ENCODE measurements around the gene ZNF593. TPM values are rescaled to one million over a fixed set of nuclear protein-coding genes. Genes with fewer than 3 reads are reported as not detected.
A peak's percentile ranks its signal among the peaks of the same experiment; 100 is the strongest.

ZNF593 gene
- total and polyA plus RNA-seq, 2 of the 13 experiments (the other 11 are each of a cell fraction or from before 2014, with no cell fraction given), result 37.3 to 55.8 TPM

- TF ChIP-seq TCF7L2 (IDR thresholded peaks at IDR 0.05; ENCODE audit: low read depth, low read length) (no peak), ATF2 (CRISPR knock-in tag; IDR thresholded peaks at IDR 0.05) (no peak), FOXK2 (IDR thresholded peaks at IDR 0.05) (no peak), ZNF207 (IDR thresholded peaks at IDR 0.05; ENCODE audit: borderline replicate concordance) (no peak), ZNF138 (CRISPR knock-in tag; IDR thresholded peaks at IDR 0.05; ENCODE audit: low read depth) (no peak), ZNF260 (CRISPR knock-in tag; IDR thresholded peaks at IDR 0.05; ENCODE audit: borderline replicate concordance, low read depth) (no peak), FOXM1 (CRISPR knock-in tag; IDR thresholded peaks at IDR 0.05) (no peak), ZBTB7A (CRISPR knock-in tag; IDR thresholded peaks at IDR 0.05) (no peak), TRIM24 (CRISPR knock-in tag; IDR thresholded peaks at IDR 0.05) (no peak), RXRB (CRISPR knock-in tag; IDR thresholded peaks at IDR 0.05; ENCODE audit: borderline replicate concordance) (no peak), SALL2 (CRISPR knock-in tag; IDR thresholded peaks at IDR 0.05) (no peak), ZNF768 (CRISPR knock-in tag; IDR thresholded peaks at IDR 0.05) (peak; percentile 89), CEBPG (CRISPR knock-in tag; IDR thresholded peaks at IDR 0.05) (0 out of 2 replicates have a peak, but pooled peaks have one; percentile 33), GABPB1 (CRISPR knock-in tag; IDR thresholded peaks at IDR 0.05) (no peak; the same call in 1 of the 2 replicates), ZNF788 (CRISPR knock-in tag; IDR thresholded peaks at IDR 0.05; ENCODE audit: borderline replicate concordance) (no peak), ZSCAN9 (CRISPR knock-in tag; IDR thresholded peaks at IDR 0.05; ENCODE audit: borderline replicate concordance) (no peak), MAF1 (CRISPR knock-in tag; IDR thresholded peaks at IDR 0.05; ENCODE audit: borderline replicate concordance) (no peak), ZFP82 (CRISPR knock-in tag; IDR thresholded peaks at IDR 0.05; ENCODE audit: borderline replicate concordance) (no peak), ZNF354B (CRISPR knock-in tag; IDR thresholded peaks at IDR 0.05) (no peak), MTF2 (CRISPR knock-in tag; IDR thresholded peaks at IDR 0.05; ENCODE audit: borderline replicate concordance) (no peak), MTERF4 (CRISPR knock-in tag; IDR thresholded peaks at IDR 0.05) (no peak), ZBED4 (CRISPR knock-in tag; IDR thresholded peaks at IDR 0.05; ENCODE audit: borderline replicate concordance) (0 out of 2 replicates have a peak, but pooled peaks have one; percentile 24), RELA (CRISPR knock-in tag; IDR thresholded peaks at IDR 0.05) (no peak), ZNF792 (CRISPR knock-in tag; IDR thresholded peaks at IDR 0.05) (no peak), ARNTL (CRISPR knock-in tag; IDR thresholded peaks at IDR 0.05) (no peak), ZBTB14 (CRISPR knock-in tag; IDR thresholded peaks at IDR 0.05) (no peak), SOX6 (IDR thresholded peaks at IDR 0.05) (no peak), SOX6 (CRISPR knock-in tag; IDR thresholded peaks at IDR 0.05) (no peak)
These were observed 15.2 kb downstream of the ZNF593 start (continued) for GRCh38 chr1:26184883-26185282.
